Activated CD4-positive, alpha-beta memory T cell treated with anti-CD3 and anti-CD28 coated beads for 36 hours (primary cell): ENCODE results near the gene FHIT. TPM values are rescaled to one million over a fixed set of nuclear protein-coding genes. Genes with fewer than 3 reads are reported as not detected.

Experiments used
- microRNA-seq: library from miRNA; unstranded; fragments of <30 nt; microRNA quantifications from one replicate; pipeline ENCODE4 v1.2.0, GENCODE V29; 2022; ENCODE audit warnings: borderline number of aligned reads, borderline microRNAs expressed, borderline replicate concordance
- total RNA-seq, 2 experiments: library from RNA; stranded (reverse); gene quantifications; one replicate each; pipeline ENCODE4 v1.2.3, GENCODE V29; 2021

The FHIT gene
- total RNA-seq, 2 experiments from 2014 or later, result 7.2 to 8.7 TPM

Small RNA genes lying within 50 kb of the gene (microRNA-seq; reads per million reads assigned to microRNA genes)
- not detected for gene MIR548BB
